CD14-positive monocyte (primary cell): Measurements from ENCODE around the gene POC1B. TPM values are rescaled to one million over a fixed set of nuclear protein-coding genes. Genes with fewer than 3 reads are reported as not detected.

ENCODE experiments used
- DNase-seq, 3 donors: peaks; one replicate each; pipeline ENCODE4 v3.0.0-alpha.2; 2011 to 2022
- H2AFZ ChIP-seq: 2 replicates; pipeline ENCODE4 v1.6.0; 2012; ENCODE audit warnings: mild to moderate bottlenecking, low read depth, low read length, inconsistent platforms; ENCODE audit not compliant: insufficient read depth, poor library complexity, severe bottlenecking
- H3K27ac ChIP-seq, 2 donors: 1 replicate in 1 of 2; 2 replicates in 1 of 2; pipeline ENCODE4 v1.5.1; 2012 to 2013; ENCODE audit warnings: low read length in 2 of 2, control low read depth in 1 of 2, inconsistent platforms in 1 of 2, low read depth in 1 of 2, mild to moderate bottlenecking in 1 of 2
- H3K27me3 ChIP-seq, 2 donors: one replicate each; pipeline versions ENCODE4 v1.6.0 to v1.6.1; 2011 to 2013; ENCODE audit warnings: low read length in 2 of 2; ENCODE audit not compliant: control insufficient read depth in 2 of 2, insufficient read depth in 2 of 2
- H3K36me3 ChIP-seq, 2 donors: replicated peaks in 1 of 2; 1 replicate in 1 of 2; 2 replicates in 1 of 2; pipeline versions ENCODE4 v1.5.1 to v1.6.1; 2012 to 2013; ENCODE audit warnings: low read length in 2 of 2, control low read depth in 1 of 2, inconsistent platforms in 1 of 2, mild to moderate bottlenecking in 1 of 2; ENCODE audit not compliant: insufficient read depth in 2 of 2, control insufficient read depth in 1 of 2
- H3K4me1 ChIP-seq, 2 donors: 1 replicate in 1 of 2; 2 replicates in 1 of 2; pipeline versions ENCODE4 v1.5.1 to v1.6.1; 2012 to 2013; ENCODE audit warnings: low read length in 2 of 2, control low read depth in 1 of 2, inconsistent platforms in 1 of 2, mild to moderate bottlenecking in 1 of 2, moderate library complexity in 1 of 2; ENCODE audit not compliant: insufficient read depth in 2 of 2, control insufficient read depth in 1 of 2
- H3K4me2 ChIP-seq: replicated peaks from 2 replicates; pipeline ENCODE3; 2012; ENCODE audit warnings: low read length, moderate library complexity, mild to moderate bottlenecking; ENCODE audit not compliant: poor library complexity, severe bottlenecking; ENCODE audit errors: extremely low read depth
- H3K4me3 ChIP-seq, 3 experiments: fragments of 200-600 bp in 1 of 3; sonication (generic) in 1 of 3; replicated peaks in 1 of 3; 1 replicate in 2 of 3; 2 replicates in 1 of 3; pipeline ENCODE4 v1.5.1; 2011 to 2013; ENCODE audit warnings: low read length in 3 of 3, mild to moderate bottlenecking in 3 of 3, control low read depth in 2 of 3, low read depth in 2 of 3, inconsistent platforms in 1 of 3, moderate library complexity in 1 of 3
- H3K79me2 ChIP-seq: 2 replicates; pipeline ENCODE4 v1.6.0; 2012; ENCODE audit warnings: mild to moderate bottlenecking, control low read depth, inconsistent platforms, low read length, moderate library complexity; ENCODE audit not compliant: insufficient read depth
- H3K9ac ChIP-seq: 2 replicates; pipeline ENCODE4 v1.6.0; 2017; ENCODE audit warnings: low read length, mild to moderate bottlenecking; ENCODE audit not compliant: insufficient read depth, poor library complexity, severe bottlenecking
- H3K9me3 ChIP-seq, 2 donors: replicated peaks in 1 of 2; 1 replicate in 1 of 2; 2 replicates in 1 of 2; pipeline versions ENCODE4 v1.5.1 to v1.6.1; 2012 to 2013; ENCODE audit warnings: low read length in 2 of 2, control low read depth in 1 of 2; ENCODE audit not compliant: control insufficient read depth in 1 of 2, insufficient read depth in 1 of 2
- H4K20me1 ChIP-seq: 2 replicates; pipeline ENCODE4 v1.6.0; 2012; ENCODE audit warnings: mild to moderate bottlenecking, low read length, control low read depth, moderate library complexity; ENCODE audit not compliant: insufficient read depth
- H3K27ac Mint-ChIP-seq, 7 donors: one replicate each; pipeline ENCODE4 v1.8.0; 2020; ENCODE audit warnings: mild to moderate bottlenecking in 7 of 7, mixed read lengths in 7 of 7, moderate library complexity in 6 of 7, inconsistent platforms in 2 of 7
- H3K27me3 Mint-ChIP-seq, 3 donors: one replicate each; pipeline ENCODE4 v1.8.0; 2021 to 2022; ENCODE audit warnings: low read depth in 3 of 3, mild to moderate bottlenecking in 3 of 3, mixed read lengths in 3 of 3, moderate library complexity in 3 of 3, inconsistent platforms in 1 of 3
- H3K36me3 Mint-ChIP-seq, 2 donors: one replicate each; pipeline ENCODE4 v1.8.0; 2020; ENCODE audit warnings: mixed read lengths in 2 of 2, inconsistent platforms in 1 of 2, mild to moderate bottlenecking in 1 of 2
- H3K4me1 Mint-ChIP-seq: one replicate; pipeline ENCODE4 v1.8.0; 2020; ENCODE audit warnings: mild to moderate bottlenecking, mixed read lengths
- H3K4me3 Mint-ChIP-seq, 2 donors: one replicate each; pipeline ENCODE4 v1.8.0; 2020; ENCODE audit warnings: mild to moderate bottlenecking in 2 of 2, mixed read lengths in 2 of 2, moderate library complexity in 1 of 2
- H3K9me3 Mint-ChIP-seq, 7 donors: one replicate each; pipeline ENCODE4 v1.8.0; 2020 to 2022; ENCODE audit warnings: mixed read lengths in 7 of 7, mild to moderate bottlenecking in 6 of 7, moderate library complexity in 6 of 7, inconsistent platforms in 2 of 7
- CTCF ChIP-seq: fragments of 200-600 bp; IDR thresholded peaks from one replicate; pipeline ENCODE4 v1.8.0; 2022; ENCODE audit warnings: antibody characterized with exemption, mild to moderate bottlenecking
- WGBS: methylation state at CpG from one replicate; pipeline ENCODE4 v1.1.5; 2013; ENCODE audit warnings: missing lambda C conversion rate; ENCODE audit not compliant: insufficient coverage; 5-methylcytosine and 5-hydroxymethylcytosine counted together
- intact Hi-C, 2 donors: fragments of 100-400 bp; cut with micrococcal nuclease; formaldehyde crosslinking; loops; one replicate each; pipeline versions ENCODE4 v1.15.0 to v1.15.1; 2023
- polyA plus RNA-seq, 3 donors: library from polyadenylated mRNA; depleted of rRNA in 1 of 3; unstranded in 2 of 3; stranded (reverse) in 1 of 3; fragments of 300-500 nt in 2 of 3; fragments of >200 nt in 1 of 3; fragmentation: Illumina TruSeq in 2 of 3; gene quantifications; 1 replicate in 2 of 3; 2 replicates in 1 of 3; pipeline ENCODE4 v1.2.3, GENCODE V29; 2012 to 2021

The POC1B gene
- polyA plus RNA-seq, 3 donors = 8.4 to 32.0 (median 29.7) TPM

GRCh38 chr12:89537389-89537788, 11.5 kb upstream of the POC1B start:
- Mint-ChIP-seq H3K27ac (no peak overlapping the region), H3K4me3 (no peak overlapping the region), H3K36me3 (peaks cover 0 to 2% of the 10 kb centered on the region in 2 donors), H3K4me1 (peaks cover 7% of the 10 kb centered on the region), H3K27me3 (no peaks in the 10 kb centered on the region), H3K9me3 (no peaks in the 10 kb centered on the region)
- H3K9me3 ChIP-seq = no peaks in the 10 kb centered on the region
- DNase-seq = no peak
- intact Hi-C loops = no loop called here
- H3K4me2 ChIP-seq = no peak overlapping the region
- no peak overlapping the region for H3K4me3 ChIP-seq
- H3K27me3 ChIP-seq = no peaks in the 10 kb centered on the region
- no peaks in the 10 kb centered on the region for H3K36me3 ChIP-seq
- H3K9ac ChIP-seq = no peak overlapping the region
- no CpG with 5 or more reads among the region's 3 CpGs for WGBS
- TF ChIP-seq CTCF = no peak
- no peak overlapping the region for H3K27ac ChIP-seq
- no peaks in the 10 kb centered on the region for H3K79me2 ChIP-seq
- no peaks in the 10 kb centered on the region for H3K4me1 ChIP-seq
- no peak overlapping the region for H2AFZ ChIP-seq
- H4K20me1 ChIP-seq = peaks cover 5% of the 10 kb centered on the region

- H3K36me3 Mint-ChIP-seq = peaks cover 3 to 6% of the 10 kb centered on the region in 2 donors
- H3K9me3 ChIP-seq = peaks cover 0 to 2% of the 10 kb centered on the region in 2 donors
- TF ChIP-seq CTCF = peak; percentile 69
- H3K4me1 ChIP-seq = peaks cover 11 to 19% of the 10 kb centered on the region in 2 donors
- H3K9ac ChIP-seq = no peak overlapping the region
- peaks cover 16% of the 10 kb centered on the region for H3K79me2 ChIP-seq
- no peak overlapping the region for H2AFZ ChIP-seq
- H3K9me3 Mint-ChIP-seq = peaks cover 1 to 7% (median 3%) of the 10 kb centered on the region in 7 donors
- peak; percentile 40 to 54 (median 48) for DNase-seq
- no CpG with 5 or more reads among the region's 1 CpG for WGBS
- no peak overlapping the region for H3K27ac ChIP-seq
- H3K27ac Mint-ChIP-seq = no peak overlapping the region
- H4K20me1 ChIP-seq = peaks cover 5% of the 10 kb centered on the region
- no peaks in the 10 kb centered on the region for H3K27me3 Mint-ChIP-seq
- H3K4me3 Mint-ChIP-seq = no peak overlapping the region
- intact Hi-C loops = loop anchor here (5.0 to 10.0 kb wide), 5 partner anchors 55 to 1385 kb away; partner anchors contain the start of genes CEP290 (in 1 of the 2), DUSP6 (in 1 of the 2) and TMTC3 (in 1 of the 2)
- H3K27me3 ChIP-seq = no peaks in the 10 kb centered on the region
- no peak overlapping the region for H3K4me2 ChIP-seq
- H3K4me3 ChIP-seq = no peak overlapping the region
- H3K36me3 ChIP-seq = no peaks in the 10 kb centered on the region
- peaks cover 19% of the 10 kb centered on the region for H3K4me1 Mint-ChIP-seq
These were observed 3.9 kb upstream of the POC1B start for GRCh38 chr12:89529738-89530137.
